Stimulated activated naive CD8-positive, alpha-beta T cell treated with anti-CD3 and anti-CD28 coated beads, Interleukin-15, Interleukin-2, amounts not matched to agents 100 ng/mL and 50 ng/mL, for 24 hours (primary cell): ENCODE measurements around the gene KLK8.

Experiments used
- H3K27ac Mint-ChIP-seq: one replicate; pipeline ENCODE4 v1.8.0; 2021; ENCODE audit warnings: mild to moderate bottlenecking, mixed read lengths
- H3K27me3 Mint-ChIP-seq: one replicate; pipeline ENCODE4 v1.8.0; 2021; ENCODE audit warnings: mixed read lengths
- H3K36me3 Mint-ChIP-seq: one replicate; pipeline ENCODE4 v1.8.0; 2021; ENCODE audit warnings: low read depth, mixed read lengths
- H3K4me1 Mint-ChIP-seq: one replicate; pipeline ENCODE4 v1.8.0; 2021; ENCODE audit warnings: low read depth, mixed read lengths
- H3K4me3 Mint-ChIP-seq: one replicate; pipeline ENCODE4 v1.8.0; 2021; ENCODE audit warnings: mild to moderate bottlenecking, mixed read lengths
- H3K9me3 Mint-ChIP-seq: one replicate; pipeline ENCODE4 v1.8.0; 2021; ENCODE audit warnings: mixed read lengths

The KLK8 gene

GRCh38 chr19:51001515-51001914, at the start of gene KLK8:
Gene KLK8, minus strand, starts transcription at chr19:51001604. Its CDS starts 437 bp downstream, at chr19:51001167.
- peaks cover 50% of the 10 kb centered on the region for H3K27me3 Mint-ChIP-seq
- H3K4me3 Mint-ChIP-seq = no peak within 1 kb of the TSS
- H3K9me3 Mint-ChIP-seq = no peaks in the 10 kb centered on the region
- no peak within 1 kb of the TSS for H3K27ac Mint-ChIP-seq
- no peaks in the 10 kb centered on the region for H3K36me3 Mint-ChIP-seq
- no peaks in the 10 kb centered on the region for H3K4me1 Mint-ChIP-seq

GRCh38 chr19:51047031-51047335, 45.6 kb upstream of the KLK8 start:
- Mint-ChIP-seq H3K36me3 (no peaks in the 10 kb centered on the region), H3K9me3 (no peaks in the 10 kb centered on the region), H3K27ac (no peak overlapping the region), H3K4me3 (no peak overlapping the region), H3K27me3 (peaks cover 25% of the 10 kb centered on the region), H3K4me1 (no peaks in the 10 kb centered on the region)

GRCh38 chr19:51044327-51044726, 42.9 kb upstream of the KLK8 start:
- no peak overlapping the region for H3K27ac Mint-ChIP-seq

GRCh38 chr19:51043497-51043896, 42.1 kb upstream of the KLK8 start:
- no peaks in the 10 kb centered on the region for H3K9me3 Mint-ChIP-seq
- no peaks in the 10 kb centered on the region for H3K36me3 Mint-ChIP-seq
- H3K4me1 Mint-ChIP-seq = no peaks in the 10 kb centered on the region
- peaks cover 17% of the 10 kb centered on the region for H3K27me3 Mint-ChIP-seq
- no peak overlapping the region for H3K27ac Mint-ChIP-seq
- H3K4me3 Mint-ChIP-seq = no peak overlapping the region

More at GRCh38 chr19:51044327-51044726, 42.9 kb upstream of the KLK8 start:
- Mint-ChIP-seq H3K27me3 (peaks cover 17% of the 10 kb centered on the region), H3K4me3 (no peak overlapping the region), H3K9me3 (no peaks in the 10 kb centered on the region), H3K36me3 (no peaks in the 10 kb centered on the region), H3K4me1 (no peaks in the 10 kb centered on the region)

GRCh38 chr19:51040151-51040550, 38.7 kb upstream of the KLK8 start:
- no peak overlapping the region for H3K27ac Mint-ChIP-seq
- H3K4me3 Mint-ChIP-seq = no peak overlapping the region
- peaks cover 4% of the 10 kb centered on the region for H3K27me3 Mint-ChIP-seq
- no peaks in the 10 kb centered on the region for H3K4me1 Mint-ChIP-seq
- H3K9me3 Mint-ChIP-seq = no peaks in the 10 kb centered on the region
- H3K36me3 Mint-ChIP-seq = no peaks in the 10 kb centered on the region

- Mint-ChIP-seq H3K9me3 (no peaks in the 10 kb centered on the region), H3K27ac (no peak overlapping the region), H3K4me3 (no peak overlapping the region), H3K4me1 (no peaks in the 10 kb centered on the region), H3K27me3 (peaks cover 8% of the 10 kb centered on the region), H3K36me3 (no peaks in the 10 kb centered on the region)
These were observed 35.1 kb upstream of the KLK8 start for GRCh38 chr19:51036519-51036918.

GRCh38 chr19:51034704-51035103, 33.3 kb upstream of the KLK8 start, which contains the start of gene KLK12:
Gene KLK12, minus strand, starts transcription at chr19:51035002. Its CDS starts 381 bp downstream, at chr19:51034621.
- Mint-ChIP-seq H3K27me3 (peaks cover 9% of the 10 kb centered on the region), H3K4me3 (no peak within 1 kb of the TSS), H3K9me3 (no peaks in the 10 kb centered on the region), H3K36me3 (no peaks in the 10 kb centered on the region), H3K4me1 (no peaks in the 10 kb centered on the region), H3K27ac (no peak within 1 kb of the TSS)

- peaks cover 13% of the 10 kb centered on the region for H3K27me3 Mint-ChIP-seq
- no peak overlapping the region for H3K4me3 Mint-ChIP-seq
- H3K4me1 Mint-ChIP-seq = no peaks in the 10 kb centered on the region
- H3K27ac Mint-ChIP-seq = no peak overlapping the region
- H3K36me3 Mint-ChIP-seq = no peaks in the 10 kb centered on the region
- H3K9me3 Mint-ChIP-seq = no peaks in the 10 kb centered on the region
These were observed 30.4 kb upstream of the KLK8 start for GRCh38 chr19:51031880-51032225.

- peaks cover 16% of the 10 kb centered on the region for H3K27me3 Mint-ChIP-seq
- H3K36me3 Mint-ChIP-seq = no peaks in the 10 kb centered on the region
- H3K4me1 Mint-ChIP-seq = no peaks in the 10 kb centered on the region
- H3K4me3 Mint-ChIP-seq = no peak overlapping the region
- no peaks in the 10 kb centered on the region for H3K9me3 Mint-ChIP-seq
- H3K27ac Mint-ChIP-seq = no peak overlapping the region
These were observed 29.9 kb upstream of the KLK8 start for GRCh38 chr19:51031220-51031879.

- Mint-ChIP-seq H3K4me1 (no peaks in the 10 kb centered on the region), H3K27me3 (peaks cover 16% of the 10 kb centered on the region), H3K27ac (no peak overlapping the region), H3K4me3 (no peak overlapping the region), H3K9me3 (no peaks in the 10 kb centered on the region), H3K36me3 (no peaks in the 10 kb centered on the region)
These were observed 29.2 kb upstream of the KLK8 start for GRCh38 chr19:51030631-51031030.

GRCh38 chr19:51029718-51030117, 28.3 kb upstream of the KLK8 start:
- no peaks in the 10 kb centered on the region for H3K36me3 Mint-ChIP-seq
- no peak overlapping the region for H3K27ac Mint-ChIP-seq
- H3K4me3 Mint-ChIP-seq = no peak overlapping the region
- no peaks in the 10 kb centered on the region for H3K4me1 Mint-ChIP-seq
- no peaks in the 10 kb centered on the region for H3K9me3 Mint-ChIP-seq
- H3K27me3 Mint-ChIP-seq = peaks cover 10% of the 10 kb centered on the region

- no peak overlapping the region for H3K27ac Mint-ChIP-seq
- H3K9me3 Mint-ChIP-seq = no peaks in the 10 kb centered on the region
These were observed 26.5 kb upstream of the KLK8 start for GRCh38 chr19:51027873-51028272.

GRCh38 chr19:51027126-51027806, 25.9 kb upstream of the KLK8 start:
- no peak overlapping the region for H3K4me3 Mint-ChIP-seq
- H3K4me1 Mint-ChIP-seq = no peaks in the 10 kb centered on the region
- H3K36me3 Mint-ChIP-seq = no peaks in the 10 kb centered on the region
- no peaks in the 10 kb centered on the region for H3K9me3 Mint-ChIP-seq
- no peak overlapping the region for H3K27ac Mint-ChIP-seq
- peaks cover 23% of the 10 kb centered on the region for H3K27me3 Mint-ChIP-seq

More at GRCh38 chr19:51027873-51028272, 26.5 kb upstream of the KLK8 start:
- Mint-ChIP-seq H3K4me3 (no peak overlapping the region), H3K4me1 (no peaks in the 10 kb centered on the region), H3K36me3 (no peaks in the 10 kb centered on the region), H3K27me3 (peaks cover 16% of the 10 kb centered on the region)

GRCh38 chr19:51026554-51026831, 25.1 kb upstream of the KLK8 start, which contains the start of gene KLK11:
Gene KLK11, minus strand, starts transcription at chr19:51026616. Its CDS starts 985 bp downstream, at chr19:51025631.
- Mint-ChIP-seq H3K27ac (no peak within 1 kb of the TSS), H3K27me3 (peaks cover 25% of the 10 kb centered on the region), H3K4me1 (no peaks in the 10 kb centered on the region), H3K9me3 (no peaks in the 10 kb centered on the region), H3K4me3 (no peak within 1 kb of the TSS), H3K36me3 (no peaks in the 10 kb centered on the region)

GRCh38 chr19:51025809-51026553, 24.6 kb upstream of the KLK8 start:
- Mint-ChIP-seq H3K4me3 (no peak overlapping the region), H3K27ac (no peak overlapping the region), H3K36me3 (no peaks in the 10 kb centered on the region), H3K4me1 (no peaks in the 10 kb centered on the region), H3K27me3 (peaks cover 30% of the 10 kb centered on the region), H3K9me3 (no peaks in the 10 kb centered on the region)
